DMS79 (cell line): ENCODE results near the gene UTP14C.
"Not testable (repeated sequence)": the region's sequence is repeated elsewhere in the genome, so short reads cannot be mapped to it uniquely, and the experiment has no call there.

Source experiments
- DNase-seq: peaks from one replicate; lab custom pipeline; 2025; lab: John Stamatoyannopoulos, UW

Gene UTP14C

GRCh38 chr13:52002361-52002760 lies 22.1 kb upstream of the UTP14C start:
- DNase-seq, result no peak

GRCh38 chr13:52003541-52003940 lies 20.9 kb upstream of the UTP14C start:
- DNase-seq, result no peak

- no peak for DNase-seq
Observed at GRCh38 chr13:52004511-52005170, 19.9 kb upstream of the UTP14C start.

GRCh38 chr13:52005841-52006522 lies 18.5 kb upstream of the UTP14C start:
- no peak for DNase-seq

- DNase-seq, result no peak
Observed at GRCh38 chr13:52006523-52007245, 17.8 kb upstream of the UTP14C start.

GRCh38 chr13:52009946-52010345 lies 14.5 kb upstream of the UTP14C start:
- DNase-seq, result no peak

GRCh38 chr13:52010890-52011631 lies 13.4 kb upstream of the UTP14C start, which contains the start of gene ATP7B:
ATP7B (minus strand) TSS chr13:52011450; CDS start chr13:52011337, 113 bp downstream.
- no peak for DNase-seq

- peak; percentile 88 for DNase-seq
Observed at GRCh38 chr13:52011632-52012511, 12.6 kb upstream of the UTP14C start, which contains the start of gene ALG11. ALG11 (plus strand) TSS chr13:52012398; CDS start chr13:52012419, 21 bp downstream.

GRCh38 chr13:52012512-52012836 lies 12.0 kb upstream of the UTP14C start:
- peak; percentile 27 for DNase-seq

GRCh38 chr13:52016296-52016695 lies 8.2 kb upstream of the UTP14C start:
- no peak for DNase-seq

- no peak for DNase-seq
Observed at GRCh38 chr13:52020191-52020590, 4.3 kb upstream of the UTP14C start.

- no peak for DNase-seq
Observed at GRCh38 chr13:52022356-52022755, 2.1 kb upstream of the UTP14C start.

GRCh38 chr13:52025475-52026245 lies 1.2 kb downstream of the UTP14C start:
- DNase-seq, result no peak

GRCh38 chr13:52026246-52026626 lies 1.7 kb downstream of the UTP14C start:
- DNase-seq, result no peak

GRCh38 chr13:52027832-52028231 lies 3.3 kb downstream of the UTP14C start:
- DNase-seq, result no peak

- DNase-seq, result no peak
Observed at GRCh38 chr13:52029569-52029968, 5.1 kb downstream of the UTP14C start.

GRCh38 chr13:52030401-52030800 lies 5.9 kb downstream of the UTP14C start:
- not testable (repeated sequence) for DNase-seq

- no peak for DNase-seq
Observed at GRCh38 chr13:52033039-52033438, 8.5 kb downstream of the UTP14C start.

- no peak for DNase-seq
Observed at GRCh38 chr13:52034616-52035226, 10.2 kb downstream of the UTP14C start.

- no peak for DNase-seq
Observed at GRCh38 chr13:52036037-52036436, 11.5 kb downstream of the UTP14C start.
